ENCODE results near the gene ITPKB.

Gene ITPKB

DNA sequence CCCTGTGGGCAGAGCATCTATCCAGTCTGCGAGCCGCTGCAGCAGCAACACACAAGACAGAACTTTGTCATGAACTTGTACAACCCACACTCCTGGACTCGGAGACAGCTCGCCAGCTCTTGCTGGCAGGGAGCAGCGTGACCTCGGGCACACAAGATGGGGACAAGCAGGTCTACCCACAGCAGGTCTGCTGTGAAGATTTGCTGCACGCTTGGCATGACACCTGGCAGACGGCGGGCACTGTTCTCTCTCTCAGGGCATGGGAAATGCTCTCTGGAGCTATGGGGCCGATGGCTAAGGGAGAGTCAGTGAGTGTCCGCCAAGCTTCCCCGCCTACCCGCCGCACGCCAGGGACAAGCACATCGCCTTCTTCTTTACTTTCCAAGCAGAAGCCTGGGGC is 100.5 kb downstream of the ITPKB start:
- DNase-seq = peak in 23 of 42 donors; percentile 4 to 52 (median 22)
- intact Hi-C loops (cut with DNase I) = loop anchor here (10.0 kb wide), 2 partner anchors 46 to 796 kb away; no protein-coding TSS in a partner anchor

DNA sequence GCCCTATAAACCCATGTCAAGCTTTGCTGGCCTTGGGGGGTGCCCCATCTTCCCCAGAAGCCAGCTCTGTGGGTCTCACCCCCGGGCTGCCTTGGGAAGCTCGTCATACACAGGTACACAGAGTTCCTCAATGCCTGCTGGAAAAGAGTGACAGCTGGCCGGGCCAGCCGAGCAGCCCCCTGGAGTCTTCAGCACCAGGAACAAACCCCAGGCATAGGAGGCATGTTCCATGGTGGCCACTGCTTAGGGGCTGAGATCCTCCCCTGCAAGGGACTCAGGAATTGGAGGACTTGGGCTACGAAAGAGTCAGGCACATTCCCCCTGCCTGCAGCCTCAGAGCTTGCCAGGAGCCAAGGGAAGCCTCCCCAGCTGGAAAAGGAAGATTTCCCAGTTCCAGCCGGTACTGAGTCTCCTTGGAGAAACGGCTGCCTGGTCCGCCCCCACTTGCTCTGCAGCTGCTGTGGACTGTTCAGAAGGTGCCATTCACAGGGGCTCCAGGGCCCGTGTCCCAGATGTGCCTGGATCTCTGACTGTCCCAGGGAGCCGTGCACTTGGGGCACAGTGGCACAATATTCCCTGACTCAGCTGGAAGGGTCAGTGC is 101.0 kb downstream of the ITPKB start:
- DNase-seq = peak in 20 of 42 donors; percentile 12 to 50 (median 26)
- intact Hi-C loops (cut with DNase I) = loop anchor here (10.0 kb wide), 2 partner anchors 47 to 797 kb away; no protein-coding TSS in a partner anchor

DNA sequence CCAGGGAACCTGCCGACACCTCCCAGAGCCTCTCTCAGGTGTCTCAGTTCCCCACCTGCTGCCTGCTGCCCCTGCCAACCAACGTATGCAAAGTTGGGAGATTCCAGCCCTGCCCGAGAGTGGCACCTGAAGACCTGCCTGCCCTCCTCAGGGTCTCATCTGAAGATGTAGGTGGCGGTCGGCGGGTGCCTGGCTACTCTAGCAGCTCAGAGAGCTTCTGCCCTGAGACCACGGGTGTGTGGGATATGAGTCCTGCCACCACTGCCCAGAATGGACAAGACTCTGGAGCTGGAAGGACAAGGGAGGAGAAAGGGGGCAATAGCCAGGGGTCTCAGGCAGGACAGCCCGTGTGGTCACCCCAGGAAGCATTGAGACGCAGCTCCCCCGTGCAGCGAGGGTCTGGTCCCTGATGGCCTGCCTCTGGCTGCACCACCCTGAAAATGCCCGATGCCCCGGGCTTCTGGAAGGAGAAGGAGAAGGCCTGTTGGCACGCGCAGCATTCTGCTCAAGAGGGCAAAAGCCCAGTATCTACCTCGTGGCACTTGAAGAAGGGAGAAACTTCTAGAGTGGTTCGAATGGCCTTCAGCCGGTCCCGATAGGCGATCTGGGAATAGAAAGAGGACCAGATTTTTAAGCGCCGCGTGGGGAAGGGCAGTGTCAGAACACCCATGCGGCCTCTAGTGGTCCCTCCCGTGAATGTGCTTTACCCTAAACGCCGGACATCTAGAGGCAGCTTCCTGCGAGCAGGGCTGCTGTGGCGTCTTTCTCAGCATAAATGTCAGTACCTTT is 101.7 kb downstream of the ITPKB start:
- intact Hi-C loops (cut with DNase I) = loop anchor here (10.0 kb wide), 2 partner anchors 47 to 797 kb away; no protein-coding TSS in a partner anchor
- peak in 21 of 42 donors; percentile 6 to 66 (median 31) for DNase-seq

DNA sequence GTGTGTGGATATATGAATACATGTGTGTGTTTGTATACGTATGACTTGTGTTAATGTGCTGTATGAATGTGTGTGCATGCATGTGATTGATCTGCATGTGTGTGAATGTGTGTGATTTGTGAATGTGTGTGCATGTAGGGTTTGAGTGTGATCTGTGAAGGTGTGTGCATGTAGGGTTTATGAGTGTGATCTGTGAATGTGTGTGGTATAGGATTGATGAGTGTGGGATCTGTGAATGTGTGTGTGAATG is 102.3 kb downstream of the ITPKB start:
- DNase-seq = no peak
- intact Hi-C loops (cut with DNase I) = loop anchor here (10.0 kb wide), 2 partner anchors 48 to 798 kb away; no protein-coding TSS in a partner anchor

DNA sequence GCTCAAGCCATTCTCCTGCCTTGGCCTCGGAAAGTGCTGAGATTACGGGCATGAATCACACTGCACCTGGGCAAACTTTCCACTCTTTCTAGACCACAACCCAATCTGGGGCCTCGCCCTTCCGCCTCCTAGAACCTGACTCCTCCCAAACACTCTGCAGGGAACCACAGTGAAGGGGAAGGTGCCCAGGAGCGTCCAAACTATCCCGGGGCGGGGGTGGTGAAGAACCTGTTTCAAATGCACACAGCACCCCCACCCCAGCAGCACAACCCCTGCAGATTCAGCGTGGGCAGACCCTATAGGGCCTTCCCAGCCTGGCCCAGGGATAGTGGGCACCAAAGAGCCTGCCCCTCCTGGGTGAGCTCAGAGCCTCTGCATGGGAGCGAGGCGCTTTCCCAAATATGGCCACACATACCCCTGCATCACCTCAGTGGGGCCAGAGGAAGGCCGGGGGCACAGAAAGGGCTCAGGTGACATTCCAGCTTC is 103.6 kb downstream of the ITPKB start:
- intact Hi-C loops (cut with DNase I) = loop anchor here (2.0 to 10.0 kb wide), 3 partner anchors 49 to 799 kb away; no protein-coding TSS in a partner anchor
- DNase-seq = peak in 19 of 42 donors; percentile 1 to 32 (median 12)

DNA sequence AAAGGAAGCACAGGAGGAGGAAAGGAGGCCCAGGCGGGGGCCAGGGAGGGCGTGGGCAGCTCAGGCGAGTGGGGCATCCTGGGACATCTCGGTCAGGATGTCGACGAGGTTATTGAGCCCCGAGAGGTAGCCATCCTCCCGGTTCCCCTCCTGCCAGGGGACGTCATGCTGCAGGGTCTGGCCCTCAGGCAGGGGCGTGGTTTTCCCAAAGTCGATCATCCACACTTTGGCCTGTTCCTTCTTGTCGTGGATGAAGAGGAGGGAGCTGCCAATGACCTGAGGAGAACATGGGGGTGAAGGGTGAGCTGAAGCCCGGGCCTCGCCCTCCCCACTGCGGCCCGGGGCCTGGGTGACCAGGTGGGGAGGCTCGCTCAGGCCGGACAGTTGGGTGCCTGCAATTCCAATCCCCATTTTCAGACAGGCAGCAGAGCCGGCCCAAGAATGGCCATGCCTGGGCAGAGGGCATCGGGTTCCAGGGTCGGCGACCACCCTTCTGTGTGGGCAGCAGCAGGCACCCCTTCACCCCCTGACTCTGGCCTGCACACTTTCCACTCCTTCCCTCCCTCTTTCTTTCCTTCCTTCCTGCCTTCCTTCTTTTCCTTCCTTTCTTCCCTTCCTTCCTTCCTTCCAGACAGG is 104.4 kb downstream of the ITPKB start:
- intact Hi-C loops (cut with DNase I) = loop anchor here (2.0 to 10.0 kb wide), 4 partner anchors 50 to 800 kb away; partner anchors contain the start of gene ITPKB
- peak in 21 of 42 donors; percentile 1 to 44 (median 11) for DNase-seq

DNA sequence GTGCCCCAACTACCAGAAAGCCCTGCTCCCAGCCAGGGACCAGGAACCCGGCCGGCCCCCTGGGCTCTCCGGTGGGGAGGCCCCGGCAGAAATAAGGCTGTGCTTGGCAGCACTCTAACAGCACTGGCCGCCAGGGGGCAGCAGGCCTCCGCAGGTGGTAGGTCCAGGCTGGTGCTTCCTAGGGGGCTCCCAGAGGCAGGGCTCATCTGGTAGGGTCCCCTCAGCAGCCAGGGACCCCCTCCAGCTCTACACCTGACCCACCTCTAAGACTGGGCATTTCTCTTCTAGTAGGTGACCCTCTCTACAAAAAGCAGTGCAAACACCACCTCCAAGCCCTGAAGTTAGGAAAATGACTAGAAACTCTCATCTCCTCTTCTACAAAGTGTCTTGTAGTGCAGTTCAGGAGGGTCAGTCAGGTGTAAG is 104.9 kb downstream of the ITPKB start:
- intact Hi-C loops (cut with DNase I) = loop anchor here (2.0 to 10.0 kb wide), 4 partner anchors 51 to 801 kb away; partner anchors contain the start of gene ITPKB
- DNase-seq = peak; percentile 64 to 96 (median 89)

DNA sequence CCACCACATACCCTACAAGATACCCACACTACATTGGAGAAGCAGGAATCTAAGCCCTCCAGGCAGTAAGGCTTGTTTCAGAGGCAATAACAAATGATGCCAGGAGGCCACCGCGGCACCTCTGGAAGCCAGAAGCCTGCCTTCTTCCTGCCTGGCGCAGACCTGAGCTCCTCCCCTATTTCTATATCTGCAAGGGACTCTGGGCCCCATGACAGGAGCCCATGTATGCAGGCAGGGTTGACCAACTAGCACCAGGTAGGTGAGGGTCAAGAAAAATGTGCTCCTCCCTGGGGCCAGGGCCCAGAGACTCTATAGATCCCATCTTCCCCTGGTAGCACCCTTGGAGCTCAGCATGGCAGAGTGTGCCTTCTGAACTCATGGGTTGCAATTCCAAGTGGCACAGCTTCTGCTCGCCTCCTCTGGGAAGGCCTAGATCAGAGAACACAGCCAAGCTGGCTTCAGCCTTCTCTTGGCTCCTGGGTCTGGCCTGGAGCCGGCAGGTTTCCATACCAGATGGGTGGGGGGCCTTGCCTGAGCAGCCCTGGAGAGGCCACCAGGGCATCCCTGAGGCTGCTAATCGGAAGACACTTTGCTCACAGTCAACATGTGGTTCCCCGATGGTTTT is 105.4 kb downstream of the ITPKB start:
- intact Hi-C loops (cut with DNase I) = loop anchor here (2.0 to 10.0 kb wide), 4 partner anchors 51 to 801 kb away; partner anchors contain the start of gene ITPKB

DNA sequence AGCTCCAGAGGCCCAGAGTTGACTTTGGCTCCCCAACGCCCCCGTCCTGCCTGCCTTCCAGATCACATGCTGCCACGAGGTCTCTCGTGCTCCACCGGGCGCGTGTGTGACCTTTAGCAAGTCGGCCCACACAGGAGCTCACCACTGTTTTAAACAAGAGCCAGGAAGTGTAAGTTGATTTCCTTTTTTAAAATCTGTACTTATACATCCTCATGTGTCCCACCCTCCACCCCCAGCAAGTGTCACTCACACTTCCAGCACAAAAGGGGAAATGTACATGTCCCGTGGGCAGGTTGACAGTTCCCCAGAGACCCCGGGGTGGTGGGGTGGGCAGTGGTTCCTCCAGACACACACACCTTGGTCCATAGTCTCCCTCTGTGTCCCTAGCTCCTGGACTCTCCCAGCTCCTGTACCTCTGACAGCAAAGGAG is 106.1 kb downstream of the ITPKB start:
- peak in 18 of 42 donors; percentile 1 to 40 (median 12) for DNase-seq
- intact Hi-C loops (cut with DNase I) = loop anchor here (5.0 to 10.0 kb wide), 3 partner anchors 52 to 802 kb away; partner anchors contain the start of gene ITPKB

More for the DNA sequence above, 105.4 kb downstream of the ITPKB start:
- DNase-seq = peak in 15 of 42 donors; percentile 2 to 41 (median 9)

DNA sequence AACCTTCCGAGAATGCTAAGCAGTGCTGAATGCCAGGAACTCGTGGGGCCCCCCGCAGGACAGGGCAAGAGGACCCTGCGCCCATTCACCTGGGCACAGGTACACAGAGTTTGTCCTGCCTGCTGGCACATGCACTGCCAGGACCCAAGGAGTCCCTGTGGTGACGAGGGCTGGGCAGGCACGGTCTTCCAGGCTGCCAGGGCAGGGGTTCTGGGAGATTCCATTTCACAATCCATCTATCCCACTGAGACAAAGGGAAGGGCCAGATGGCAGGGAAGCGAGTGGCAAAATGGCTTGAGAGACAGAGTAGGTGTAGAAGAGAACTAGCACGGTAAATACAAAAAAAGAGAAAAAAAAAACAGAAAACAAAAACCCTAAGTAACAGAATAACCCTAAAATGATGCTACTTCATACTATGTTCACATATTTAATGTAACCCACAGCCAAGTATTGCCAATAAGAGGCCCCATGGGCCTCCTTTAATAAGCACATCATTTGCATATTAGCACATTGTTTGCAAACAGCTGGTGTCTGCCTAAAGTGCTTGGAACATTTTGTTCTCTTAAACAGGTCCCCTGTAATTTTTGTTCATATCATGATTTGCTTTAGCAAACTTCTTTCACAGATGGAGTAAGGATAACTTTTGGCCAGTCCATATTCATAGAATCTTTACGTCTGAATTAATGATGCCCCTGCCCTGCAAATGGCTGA is 106.8 kb downstream of the ITPKB start:
- DNase-seq = peak in 17 of 42 donors; percentile 1 to 39 (median 11)
- intact Hi-C loops (cut with DNase I) = loop anchor here (5.0 to 10.0 kb wide), 3 partner anchors 52 to 802 kb away; partner anchors contain the start of gene ITPKB

DNA sequence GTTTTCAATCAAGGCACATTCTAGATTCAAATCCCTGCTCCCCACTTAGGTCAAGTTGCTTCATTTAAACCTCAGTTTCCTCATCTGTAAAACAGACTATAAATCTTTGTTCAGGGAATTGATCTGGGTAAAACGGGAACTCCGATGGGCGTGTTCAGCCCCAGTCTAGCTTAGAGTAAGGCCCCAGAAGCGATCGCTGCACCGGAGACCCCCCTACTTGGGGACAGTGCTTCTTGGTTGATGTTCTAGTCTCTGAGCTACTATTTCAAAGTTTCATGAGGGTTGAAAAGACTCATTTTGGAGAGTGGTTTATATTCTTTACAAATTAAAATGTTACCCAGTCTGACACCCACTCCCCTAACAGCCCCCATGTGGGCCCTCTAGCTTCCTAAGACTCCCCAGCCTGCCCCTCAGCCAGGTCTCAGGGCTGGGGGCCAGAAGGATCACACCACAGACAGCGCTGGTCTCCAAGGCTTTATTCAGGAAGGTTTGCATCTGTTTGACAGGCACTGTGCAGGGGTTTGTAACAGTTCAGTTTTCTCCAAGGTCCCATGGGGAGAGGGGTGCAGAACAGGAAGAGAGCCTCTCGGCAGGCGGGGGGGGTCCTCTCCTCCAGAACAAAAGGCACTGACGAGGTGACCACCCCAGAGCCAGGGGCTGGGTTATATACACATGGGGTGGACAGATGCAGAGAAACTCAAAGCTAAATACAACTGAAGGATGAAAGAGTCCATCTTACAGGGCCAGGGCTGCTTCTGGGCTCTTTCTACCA is 107.7 kb downstream of the ITPKB start:
- DNase-seq = peak in 13 of 42 donors; percentile 3 to 36 (median 14)
- intact Hi-C loops (cut with DNase I) = loop anchor here (5.0 to 10.0 kb wide), 3 partner anchors 53 to 803 kb away; partner anchors contain the start of gene ITPKB

DNA sequence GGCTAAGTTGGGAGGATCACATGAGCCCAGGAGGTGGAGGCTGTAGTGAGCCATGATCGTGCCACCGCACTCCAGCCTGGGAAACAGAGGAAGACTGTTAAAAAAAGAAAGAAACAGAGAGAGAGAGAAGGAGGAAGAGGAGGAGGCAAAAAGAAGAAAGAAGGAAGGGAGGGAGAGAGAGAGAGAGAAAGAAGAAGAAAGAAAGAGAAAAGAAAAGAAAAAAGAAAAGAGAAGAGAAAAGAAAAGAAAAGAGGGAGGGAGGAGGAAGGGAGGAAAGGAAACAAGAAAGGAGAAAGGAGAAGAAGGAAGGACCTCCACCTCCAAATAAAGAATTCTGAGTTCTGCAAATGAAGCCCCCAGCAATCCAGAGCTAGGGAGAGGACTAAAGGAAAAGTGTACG is 108.5 kb downstream of the ITPKB start:
- DNase-seq = peak in 1 of 42 donors; percentile 3
- intact Hi-C loops (cut with DNase I) = loop anchor here (5.0 to 10.0 kb wide), 3 partner anchors 54 to 804 kb away; partner anchors contain the start of gene ITPKB

DNA sequence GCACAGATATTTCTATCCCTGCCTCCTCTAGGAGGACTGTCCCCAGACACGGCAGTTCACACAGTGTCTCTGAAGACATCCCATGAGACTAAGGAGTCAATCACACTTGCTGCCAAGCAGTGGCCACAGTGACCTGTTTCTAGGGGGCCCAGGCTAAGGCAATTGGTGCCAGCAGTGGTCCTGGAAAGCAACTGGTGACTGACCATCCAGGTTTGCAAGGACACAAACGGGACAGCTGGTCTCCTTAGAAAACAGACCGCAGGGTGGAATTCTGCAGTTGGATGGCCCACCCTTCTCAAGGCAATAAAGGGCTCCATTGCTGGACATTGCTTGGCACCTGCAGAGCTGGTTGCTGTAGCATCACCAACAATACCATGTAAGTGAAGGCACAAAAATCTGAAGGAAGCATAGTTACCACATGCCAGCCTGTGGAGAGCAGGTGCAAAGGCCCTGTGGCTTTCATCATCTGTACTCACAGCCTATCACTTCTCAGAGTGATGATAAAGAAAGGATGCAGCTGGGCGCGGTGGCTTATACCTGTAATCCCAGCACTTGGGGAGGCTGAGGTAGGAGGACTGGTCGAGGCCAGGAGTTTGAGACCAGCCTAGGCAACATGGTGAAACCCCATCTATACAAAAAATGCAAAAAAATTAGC is 109.1 kb downstream of the ITPKB start:
- intact Hi-C loops (cut with DNase I) = loop anchor here (5.0 to 10.0 kb wide), 3 partner anchors 55 to 805 kb away; partner anchors contain the start of gene ITPKB
- peak in 13 of 42 donors; percentile 1 to 32 (median 10) for DNase-seq

DNA sequence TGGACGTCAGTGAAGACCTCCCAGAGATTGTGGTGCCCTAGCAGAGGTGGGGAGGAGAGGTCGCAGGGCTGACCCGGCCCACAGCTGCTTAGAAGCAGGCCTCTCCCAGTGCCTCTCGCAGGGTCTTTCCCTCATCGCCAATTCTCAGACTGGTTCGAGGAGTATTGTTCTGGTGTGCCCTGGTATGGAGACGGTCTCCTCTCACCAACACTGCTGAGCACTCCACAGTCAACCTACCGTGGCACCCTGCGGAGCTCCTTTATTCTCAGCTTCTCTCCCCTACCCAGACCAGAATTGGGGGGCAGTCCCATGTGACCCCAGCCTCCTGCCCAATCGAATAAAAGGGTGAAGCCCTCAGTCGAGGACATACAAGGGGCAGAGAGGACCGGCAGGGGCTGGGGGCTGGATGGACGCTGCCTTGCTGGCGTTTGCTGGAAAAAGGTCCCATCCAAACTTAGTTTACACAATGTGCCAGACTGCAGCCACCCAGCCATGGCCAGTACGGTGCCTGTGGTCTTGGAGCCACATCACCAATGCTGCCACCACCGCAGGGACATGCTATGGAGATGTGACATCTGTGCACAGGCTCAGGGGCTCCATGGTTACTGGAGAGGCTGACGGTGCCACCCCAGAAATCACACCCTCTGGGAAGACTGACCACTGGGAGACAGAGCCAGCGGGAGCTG is 109.7 kb downstream of the ITPKB start:
- peak in 15 of 42 donors; percentile 4 to 41 (median 12) for DNase-seq

DNA sequence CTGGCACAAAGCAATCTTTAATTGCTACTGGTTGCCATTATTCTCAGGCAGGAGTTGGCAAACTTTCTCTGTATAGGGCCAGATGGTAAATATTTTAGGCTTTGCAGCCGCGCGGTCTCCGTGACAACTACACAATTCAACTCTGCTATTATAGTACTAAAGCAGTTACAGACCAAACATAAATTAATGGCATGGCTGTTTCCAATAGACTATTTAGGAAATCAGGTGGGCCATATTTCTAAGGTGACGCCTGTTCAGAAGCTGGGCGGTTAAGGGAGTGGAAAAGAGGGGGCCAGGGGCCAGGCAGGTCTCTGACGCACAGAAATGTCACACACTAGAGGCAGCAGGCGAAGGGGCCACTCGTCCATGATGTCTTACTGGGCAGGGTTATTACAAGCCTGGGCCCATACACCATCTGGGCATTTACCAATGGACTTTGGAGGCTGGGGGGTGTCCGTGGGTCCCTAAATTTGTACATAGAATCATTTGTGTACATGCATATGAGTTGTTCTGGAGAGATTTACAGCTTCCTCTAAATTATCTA is 110.4 kb downstream of the ITPKB start:
- DNase-seq = peak in 11 of 42 donors; percentile 1 to 32 (median 15)
- intact Hi-C loops (cut with DNase I) = no loop called here

More for the DNA sequence above, 109.7 kb downstream of the ITPKB start:
- intact Hi-C loops (cut with DNase I) = no loop called here
